Gastrocnemius medialis (tissue), 4 donors: ENCODE measurements around the gene SESN2.

Experiments
- CTCF ChIP-seq, 5 experiments: fragments of 450-650 bp in 3 of 5; fragments of 200-600 bp in 2 of 5; sonication (generic) in 2 of 5; IDR thresholded peaks in 4 of 5; conservative IDR thresholded peaks in 1 of 5; 1 replicate in 4 of 5; 2 replicates in 1 of 5; pipeline ENCODE4 v1.5.1; 2016 to 2019; ENCODE audit warnings: antibody characterized with exemption in 5 of 5, mild to moderate bottlenecking in 3 of 5, moderate library complexity in 3 of 5
- POLR2A ChIP-seq, 2 donors: fragments of 450-650 bp; IDR thresholded peaks; one replicate each; pipeline ENCODE4 v1.6.1; 2017; ENCODE audit warnings: antibody characterized with exemption in 2 of 2, mild to moderate bottlenecking in 2 of 2, moderate library complexity in 2 of 2

GRCh38 chr1:28266920-28267322 is 7.6 kb downstream of the SESN2 start:
- TF ChIP-seq POLR2A (IDR thresholded peaks at IDR 0.05) (no peak), CTCF (IDR thresholded peaks at IDR 0.05 in 4 of 5, conservative IDR thresholded peaks at IDR 0.05 in 1 of 5) (no peak)
